ENCODE data around the gene TMED7. TPM values are rescaled to one million over a fixed set of nuclear protein-coding genes. Genes with fewer than 3 reads are reported as not detected.

TMED7 gene
- 127 and 158 TPM in 2 replicates for total RNA-seq

GRCh38 chr5:115625579-115626444 lies at the start of gene TMED7:
TSS of gene TMED7 (minus strand) at chr5:115626036. CDS start at chr5:115625792, 244 bp downstream.

GRCh38 chr5:115601701-115602590 lies 23.9 kb downstream of the TMED7 start, which contains the start of gene TICAM2:
TSS of gene TICAM2 (minus strand) at chr5:115602479. CDS start at chr5:115581256, 21,223 bp downstream.

Other genes with a start within 250 kb of the TMED7 start
- gene FEM1C, start 81.3 kb downstream of the TMED7 start, total RNA-seq, result 16.2 and 22.2 TPM in 2 replicates
- 1.3 and 1.5 TPM in 2 replicates for gene TICAM2, start 23.6 kb downstream of the TMED7 start, total RNA-seq
- gene CDO1, start 190.6 kb upstream of the TMED7 start, total RNA-seq, result 1.1 and 1.9 TPM in 2 replicates
- 42.2 and 68.5 TPM in 2 replicates for gene ATG12, start 215.5 kb upstream of the TMED7 start, total RNA-seq
- 67.2 and 83.5 TPM in 2 replicates for gene AP3S1, start 215.9 kb upstream of the TMED7 start, total RNA-seq